Ishikawa (cell line): Measurements from ENCODE around the gene CYS1.

Experiments used
- CEBPB ChIP-seq: IDR thresholded peaks from 2 replicates; pipeline ENCODE4 v1.6.1; 2012
- CREB1 ChIP-seq: IDR thresholded peaks from 2 replicates; pipeline ENCODE4 v1.6.1; 2012; ENCODE audit warnings: low read depth
- EGR1 ChIP-seq: IDR thresholded peaks from 2 replicates; pipeline ENCODE4 v1.6.1; 2012
- EP300 ChIP-seq: IDR thresholded peaks from 2 replicates; pipeline ENCODE4 v1.6.1; 2012; ENCODE audit warnings: borderline replicate concordance
- FOXM1 ChIP-seq: IDR thresholded peaks from 2 replicates; pipeline ENCODE4 v1.6.1; 2012; ENCODE audit warnings: low read depth, borderline replicate concordance
- NFIC ChIP-seq: IDR thresholded peaks from 2 replicates; pipeline ENCODE4 v1.6.1; 2012
- RAD21 ChIP-seq: IDR thresholded peaks from 2 replicates; pipeline ENCODE4 v1.6.1; 2012; ENCODE audit warnings: low read depth
- TAF1 ChIP-seq: IDR thresholded peaks from 2 replicates; pipeline ENCODE4 v1.6.1; 2012; ENCODE audit warnings: low read depth, mild to moderate bottlenecking
- TCF12 ChIP-seq: IDR thresholded peaks from 2 replicates; pipeline ENCODE4 v1.6.1; 2012; ENCODE audit warnings: low read depth
- TEAD4 ChIP-seq: IDR thresholded peaks from 2 replicates; pipeline ENCODE4 v1.6.1; 2012
- YY1 ChIP-seq: IDR thresholded peaks from 2 replicates; pipeline ENCODE4 v1.6.1; 2012; ENCODE audit warnings: low read depth
- ZBTB7A ChIP-seq: IDR thresholded peaks from 2 replicates; pipeline ENCODE4 v1.6.1; 2012; ENCODE audit warnings: low read depth
- TF ChIP-seq, protein P1 (sequence below): IDR thresholded peaks from 2 replicates; pipeline ENCODE4 v1.6.1; 2012
- TF ChIP-seq, protein P2 (sequence below): IDR thresholded peaks from 2 replicates; pipeline ENCODE4 v1.6.1; 2012
- TF ChIP-seq, protein P3 (sequence below): IDR thresholded peaks from 2 replicates; pipeline ENCODE4 v1.6.1; 2012; ENCODE audit warnings: low read depth, mild to moderate bottlenecking

CYS1 gene

DNA sequence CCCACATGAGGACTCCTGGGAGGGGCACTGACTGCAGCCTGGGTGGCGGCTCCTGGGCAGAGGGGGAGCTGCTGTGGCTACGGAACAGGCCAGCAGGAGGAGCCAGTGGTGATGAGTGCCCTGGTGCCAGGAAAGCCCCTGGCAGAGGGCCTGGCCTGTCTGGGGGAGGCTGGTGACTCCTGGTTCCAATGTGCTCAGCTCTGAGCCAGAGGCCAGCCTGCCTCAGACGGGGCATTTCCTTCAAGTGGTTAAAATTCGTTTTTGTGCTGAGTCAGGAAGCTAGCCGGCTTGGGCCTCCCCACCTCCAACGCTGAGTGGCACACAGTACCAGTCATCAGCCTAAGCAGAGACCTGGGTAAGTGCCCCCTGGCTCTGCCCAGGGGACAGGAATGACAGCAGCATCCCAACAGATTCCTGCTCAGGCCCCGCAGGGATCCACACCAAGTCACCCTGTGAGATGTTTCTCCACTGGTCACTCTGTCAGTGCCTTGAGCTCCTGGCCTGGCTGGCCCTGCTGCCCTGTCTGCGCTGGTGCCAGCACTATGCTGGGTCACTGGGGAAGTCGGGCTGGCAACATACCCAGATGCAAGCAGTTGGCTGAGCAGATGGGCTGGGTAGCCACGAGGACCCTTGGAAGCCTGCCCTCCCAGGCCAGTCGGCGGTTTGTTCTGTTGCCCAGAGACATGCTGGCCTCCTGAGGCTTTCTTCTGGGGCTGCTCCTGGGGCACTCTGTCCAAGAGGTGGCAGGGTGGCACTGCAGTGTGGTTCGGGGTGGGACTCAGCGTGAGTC, 43.9 kb downstream of the CYS1 start:
- TF ChIP-seq CREB1 (no peak), RAD21 (peak; percentile 4; the same call in 1 of the 2 replicates)

DNA sequence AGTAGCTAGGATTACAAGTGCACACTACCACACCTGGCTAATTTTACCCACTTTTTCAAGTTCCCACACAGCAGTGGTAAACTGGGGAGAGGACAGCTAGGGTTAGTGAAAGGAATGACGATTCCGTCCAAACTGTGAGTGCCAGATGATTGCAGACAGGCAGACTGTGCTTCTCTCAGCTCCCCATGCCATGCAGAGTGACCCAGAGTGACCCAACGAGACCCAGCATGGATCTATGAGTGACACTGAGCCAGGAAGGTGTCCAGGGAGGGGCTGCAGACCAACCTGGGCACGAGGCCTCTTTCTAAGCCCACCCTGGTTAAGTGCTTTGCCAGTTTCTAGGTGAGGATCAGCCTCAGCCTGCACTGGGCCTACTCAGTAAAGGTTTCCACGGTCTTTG, 44.6 kb downstream of the CYS1 start:
- TF ChIP-seq, protein P1, sequence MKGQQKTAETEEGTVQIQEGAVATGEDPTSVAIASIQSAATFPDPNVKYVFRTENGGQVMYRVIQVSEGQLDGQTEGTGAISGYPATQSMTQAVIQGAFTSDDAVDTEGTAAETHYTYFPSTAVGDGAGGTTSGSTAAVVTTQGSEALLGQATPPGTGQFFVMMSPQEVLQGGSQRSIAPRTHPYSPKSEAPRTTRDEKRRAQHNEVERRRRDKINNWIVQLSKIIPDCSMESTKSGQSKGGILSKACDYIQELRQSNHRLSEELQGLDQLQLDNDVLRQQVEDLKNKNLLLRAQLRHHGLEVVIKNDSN, result no peak
- TF ChIP-seq TCF12 (no peak), YY1 (no peak), CREB1 (no peak), TAF1 (no peak), FOXM1 (no peak), CEBPB (no peak), EGR1 (no peak)
- TF ChIP-seq, protein P2, sequence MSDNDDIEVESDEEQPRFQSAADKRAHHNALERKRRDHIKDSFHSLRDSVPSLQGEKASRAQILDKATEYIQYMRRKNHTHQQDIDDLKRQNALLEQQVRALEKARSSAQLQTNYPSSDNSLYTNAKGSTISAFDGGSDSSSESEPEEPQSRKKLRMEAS, result no peak

DNA sequence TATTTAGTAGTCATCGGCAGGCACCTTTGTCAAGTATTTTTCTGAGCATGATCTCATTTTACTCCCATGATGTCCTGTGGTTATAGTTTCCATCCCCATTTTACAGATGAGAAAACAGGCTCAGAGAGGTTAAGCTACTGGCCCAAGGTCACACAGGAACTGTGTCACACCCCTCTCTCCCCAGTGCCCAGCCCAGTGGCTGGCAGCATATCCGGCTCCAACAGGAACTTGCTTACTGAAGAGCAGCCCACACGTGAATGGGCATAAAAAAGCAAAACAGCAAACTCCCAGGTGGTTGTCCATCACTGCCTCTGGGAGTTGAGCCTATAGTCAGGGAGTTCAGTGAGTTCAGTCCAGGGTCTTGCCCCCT, 45.2 kb downstream of the CYS1 start:
- TF ChIP-seq FOXM1 (no peak), EGR1 (no peak), CEBPB (no peak), ZBTB7A (no peak), CREB1 (no peak), TEAD4 (no peak), TCF12 (no peak), EP300 (no peak), NFIC (no peak), TAF1 (no peak), RAD21 (no peak), YY1 (no peak)
- TF ChIP-seq, protein P2, result no peak
- TF ChIP-seq, protein P1, result no peak
- TF ChIP-seq, protein P3, sequence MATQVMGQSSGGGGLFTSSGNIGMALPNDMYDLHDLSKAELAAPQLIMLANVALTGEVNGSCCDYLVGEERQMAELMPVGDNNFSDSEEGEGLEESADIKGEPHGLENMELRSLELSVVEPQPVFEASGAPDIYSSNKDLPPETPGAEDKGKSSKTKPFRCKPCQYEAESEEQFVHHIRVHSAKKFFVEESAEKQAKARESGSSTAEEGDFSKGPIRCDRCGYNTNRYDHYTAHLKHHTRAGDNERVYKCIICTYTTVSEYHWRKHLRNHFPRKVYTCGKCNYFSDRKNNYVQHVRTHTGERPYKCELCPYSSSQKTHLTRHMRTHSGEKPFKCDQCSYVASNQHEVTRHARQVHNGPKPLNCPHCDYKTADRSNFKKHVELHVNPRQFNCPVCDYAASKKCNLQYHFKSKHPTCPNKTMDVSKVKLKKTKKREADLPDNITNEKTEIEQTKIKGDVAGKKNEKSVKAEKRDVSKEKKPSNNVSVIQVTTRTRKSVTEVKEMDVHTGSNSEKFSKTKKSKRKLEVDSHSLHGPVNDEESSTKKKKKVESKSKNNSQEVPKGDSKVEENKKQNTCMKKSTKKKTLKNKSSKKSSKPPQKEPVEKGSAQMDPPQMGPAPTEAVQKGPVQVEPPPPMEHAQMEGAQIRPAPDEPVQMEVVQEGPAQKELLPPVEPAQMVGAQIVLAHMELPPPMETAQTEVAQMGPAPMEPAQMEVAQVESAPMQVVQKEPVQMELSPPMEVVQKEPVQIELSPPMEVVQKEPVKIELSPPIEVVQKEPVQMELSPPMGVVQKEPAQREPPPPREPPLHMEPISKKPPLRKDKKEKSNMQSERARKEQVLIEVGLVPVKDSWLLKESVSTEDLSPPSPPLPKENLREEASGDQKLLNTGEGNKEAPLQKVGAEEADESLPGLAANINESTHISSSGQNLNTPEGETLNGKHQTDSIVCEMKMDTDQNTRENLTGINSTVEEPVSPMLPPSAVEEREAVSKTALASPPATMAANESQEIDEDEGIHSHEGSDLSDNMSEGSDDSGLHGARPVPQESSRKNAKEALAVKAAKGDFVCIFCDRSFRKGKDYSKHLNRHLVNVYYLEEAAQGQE, result no peak

DNA sequence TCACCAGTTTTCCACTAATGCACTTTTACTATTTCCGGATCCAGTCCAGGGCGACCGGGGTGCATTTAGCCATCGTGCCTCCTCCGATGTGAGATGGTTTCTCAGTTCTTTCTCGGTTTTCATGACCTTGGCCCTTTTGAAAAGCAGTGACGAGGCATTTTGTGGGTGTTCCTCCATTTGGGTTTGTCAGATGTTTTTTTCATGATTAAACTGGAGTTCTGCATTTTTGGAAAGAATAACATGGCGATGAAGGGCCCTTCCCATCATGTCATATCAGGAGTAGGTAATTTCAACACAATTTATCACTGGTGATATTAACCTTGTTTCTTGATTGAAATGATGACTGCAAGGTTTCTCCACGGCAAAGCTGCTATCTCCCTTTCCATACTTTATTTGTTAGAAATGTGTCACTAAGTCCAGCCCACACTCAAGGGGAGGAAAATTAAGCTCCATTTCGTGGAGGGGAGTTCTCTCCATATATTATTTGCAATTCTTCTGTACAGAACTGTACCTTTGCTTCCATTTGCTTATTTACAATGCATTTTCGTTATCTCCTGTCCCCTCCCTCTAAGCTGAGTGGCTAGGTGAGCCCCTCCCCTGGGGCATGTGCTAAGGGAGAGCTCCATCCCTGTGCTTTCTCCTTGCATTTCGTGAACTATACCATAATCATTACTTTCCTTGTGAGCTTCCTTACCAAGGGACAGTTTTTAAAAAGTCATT, 45.7 kb downstream of the CYS1 start:
- TF ChIP-seq, protein P1, result no peak
- no peak for TF ChIP-seq TAF1
- TF ChIP-seq NFIC, result no peak
- TF ChIP-seq RAD21, result no peak
- no peak for TF ChIP-seq TEAD4
- TF ChIP-seq ZBTB7A, result no peak
- TF ChIP-seq, protein P3, result no peak
- no peak for TF ChIP-seq YY1
- no peak for TF ChIP-seq CREB1
- TF ChIP-seq, protein P2, result no peak
- no peak for TF ChIP-seq TCF12
- no peak for TF ChIP-seq EP300
- no peak for TF ChIP-seq EGR1
- TF ChIP-seq FOXM1, result no peak

DNA sequence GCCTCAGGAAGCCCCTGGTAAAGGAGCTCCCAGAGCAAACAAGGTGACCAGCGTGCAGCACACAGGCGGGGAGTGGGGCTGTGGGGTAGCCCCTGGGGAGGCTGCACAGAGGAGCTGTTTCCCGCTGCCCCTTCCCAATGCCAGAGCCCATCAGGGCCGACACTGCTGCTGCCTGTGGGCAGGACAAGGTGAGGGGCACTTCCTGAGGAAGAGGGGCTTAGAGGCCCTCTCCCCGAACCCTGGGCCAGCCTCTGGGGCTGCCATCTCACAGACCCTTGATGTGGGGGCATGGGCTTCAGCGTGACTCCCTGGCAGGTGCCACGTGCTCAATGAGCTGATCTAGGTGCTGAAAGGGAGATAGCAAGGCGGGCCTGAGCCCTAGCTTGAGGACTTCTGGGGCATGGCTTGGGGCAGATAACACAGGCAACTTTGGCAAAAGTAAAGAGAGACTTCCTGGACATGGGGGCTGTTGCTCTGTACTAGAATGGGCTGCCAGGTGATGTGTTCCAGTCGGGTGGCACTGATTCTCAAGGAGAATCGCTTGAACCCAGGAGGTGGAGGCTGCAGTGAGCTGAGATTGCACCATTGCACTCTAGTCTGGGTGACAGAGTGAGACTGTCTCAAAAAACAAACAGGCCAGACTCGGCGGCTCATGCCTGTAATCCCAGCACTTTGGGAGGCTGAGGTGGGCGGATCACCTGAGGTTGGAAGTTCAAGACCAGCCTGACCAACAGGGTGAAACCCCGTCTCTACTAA, 46.8 kb downstream of the CYS1 start:
- no peak for TF ChIP-seq NFIC
- TF ChIP-seq YY1, result no peak
- TF ChIP-seq, protein P1, result 0 out of 2 replicates have a peak, but pooled peaks have one; percentile 36
- TF ChIP-seq, protein P3, result peak; percentile 63; the same call in 1 of the 2 replicates
- TF ChIP-seq, protein P2, result peak; percentile 53; the same call in 1 of the 2 replicates
